ENCODE data around the gene SIAE. TPM values are rescaled to one million over a fixed set of nuclear protein-coding genes. Genes with fewer than 3 reads are reported as not detected.

Gene SIAE
- total and polyA plus RNA-seq, 10 of the 15 experiments (the other 5 are each of a cell fraction or from before 2014, with no cell fraction given) = 0.93 to 6.9 (median 4.2) TPM

GRCh38 chr11:124717421-124717785 is 43.9 kb upstream of the SIAE start:
- ChIA-PET RAD21 (ENCODE audit: unreplicated experiment) (interaction anchor here (1.0 to 1.4 kb wide), 4 partner anchors 8 to 44 kb away, joined by 3 to 6 read pairs (median 4); partner anchors contain the start of genes NRGN, SIAE and SPA17), SMC1A (ENCODE audit: uncharacterized antibody, unreplicated experiment) (interaction anchor here (0.6 to 1.7 kb wide), 9 partner anchors 8 to 94 kb away, joined by 3 to 5 read pairs (median 3); partner anchors contain the start of gene TBRG1), POLR2A (interaction anchor here (0.5 to 1.4 kb wide), 3 partner anchors 9 to 29 kb away, joined by 3 to 4 read pairs (median 3); no protein-coding TSS in a partner anchor), CTCF (interaction anchor here (0.7 to 2.7 kb wide), 6 partner anchors 8 to 48 kb away, joined by 3 to 9 read pairs (median 6); no protein-coding TSS in a partner anchor)
- H3K4me1 ChIP-seq (ENCODE audit: control insufficient read depth, insufficient read depth, low read length) = no peaks in the 10 kb centered on the region; the same call in 1 of the 2 replicates
- peak overlapping the region; percentile 74; the same call in 1 of the 2 replicates for H3K4me2 ChIP-seq (ENCODE audit: control insufficient read depth, insufficient read depth)
- no peak overlapping the region for H3K27ac ChIP-seq (ENCODE audit: control insufficient read depth, insufficient read depth)
- no TSS peak for BruUV-seq (replicated peaks)
- no peaks in the 10 kb centered on the region for H3K36me3 ChIP-seq (ENCODE audit: control insufficient read depth in 2 of 2, insufficient read depth in 2 of 2, low read length in 1 of 2)
- 36% methylated on average over 7 of the region's 7 CpGs for WGBS (ENCODE audit: insufficient coverage, insufficient replicate concordance, low lambda C conversion rate, missing lambda C conversion rate)
- in situ Hi-C loops (cut with MboI) = no loop called here
- intact Hi-C loops (cut with micrococcal nuclease; ENCODE audit: unreplicated experiment) = loop anchor here (2.0 kb wide), 1 partner anchor 43 kb away; no protein-coding TSS in a partner anchor
- H3K27me3 ChIP-seq (replicated peaks in 1 of 2; ENCODE audit: control insufficient read depth in 2 of 2, insufficient read depth in 2 of 2, low read length in 1 of 2) = peaks cover 0 to 13% of the 10 kb centered on the region in 2 experiments; a peak in 2 of 4 replicates
- ATAC-seq (peak; percentile 82), DNase-seq (ENCODE audit: low read depth, low spot score) (no peak), FAIRE-seq (no peak)
- no peak overlapping the region for H2AFZ ChIP-seq (ENCODE audit: control insufficient read depth, low read depth, low read length)
- H3K4me3 ChIP-seq = no peak overlapping the region
- H3K79me2 ChIP-seq (ENCODE audit: control insufficient read depth, insufficient read depth, low read length) = no peaks in the 10 kb centered on the region
- no peak overlapping the region for H3K9ac ChIP-seq (ENCODE audit: control insufficient read depth, insufficient read depth, low read length)
- no peaks in the 10 kb centered on the region for H3K9me3 ChIP-seq (replicated peaks; ENCODE audit: control insufficient read depth, insufficient read depth, low read length)
- no peaks in the 10 kb centered on the region for H4K20me1 ChIP-seq (ENCODE audit: control insufficient read depth, insufficient read depth)
- TF ChIP-seq CREB1 (IDR thresholded peaks at IDR 0.05; ENCODE audit: low read depth) (no peak), SP1 (IDR thresholded peaks at IDR 0.05; ENCODE audit: low read depth, low read length) (no peak), NKRF (conservative IDR thresholded peaks at IDR 0.05) (no peak), REST (IDR thresholded peaks at IDR 0.05; ENCODE audit: low read depth, low read length) (no peak), IKZF1 (conservative IDR thresholded peaks at IDR 0.05) (peak; percentile 12; the same call in 1 of the 2 replicates), SUZ12 (IDR thresholded peaks at IDR 0.05; ENCODE audit: unreplicated experiment) (no peak), NR2F1 (conservative IDR thresholded peaks at IDR 0.05) (no peak), JUND (IDR thresholded peaks at IDR 0.05; ENCODE audit: low read depth, low read length) (peak; percentile 70; the same call in 1 of the 2 replicates), CHD1 (IDR thresholded peaks at IDR 0.05; ENCODE audit: low read depth, low read length) (peak; percentile 68; the same call in 1 of the 2 replicates), CBX3 (IDR thresholded peaks at IDR 0.05; ENCODE audit: borderline replicate concordance, low read depth) (no peak), HSF1 (IDR thresholded peaks at IDR 0.05; ENCODE audit: low read depth, low read length) (no peak), LARP7 (IDR thresholded peaks at IDR 0.05) (no peak), STAT3 (IDR thresholded peaks at IDR 0.05; ENCODE audit: low read depth, low read length) (no peak), RUNX3 (IDR thresholded peaks at IDR 0.05; ENCODE audit: low read length) (peak; percentile 47; the same call in 1 of the 2 replicates), KDM1A (IDR thresholded peaks at IDR 0.05; ENCODE audit: borderline replicate concordance) (no peak), DPF2 (IDR thresholded peaks at IDR 0.05) (peak; percentile 22; the same call in 1 of the 2 replicates), E2F4 (IDR thresholded peaks at IDR 0.05; ENCODE audit: low read depth, low read length) (no peak)
